Stimulated activated CD4-positive, alpha-beta T cell treated with anti-CD3 and anti-CD28 coated beads, Interleukin-12 subunit alpha, Interleukin-12 subunit beta, amount 100 ng/mL, for 48 hours (primary cell): Measurements from ENCODE around the gene ERGIC1.
"Not testable (repeated sequence)": the region's sequence is repeated elsewhere in the genome, so short reads cannot be mapped to it uniquely, and the experiment has no call there.

Experiments
- DNase-seq, 3 donors: peaks; one replicate each; pipeline ENCODE4 v3.0.0-alpha.2; 2020; ENCODE audit warnings: low read depth in 2 of 3, low spot score in 1 of 3

Gene ERGIC1

DNA sequence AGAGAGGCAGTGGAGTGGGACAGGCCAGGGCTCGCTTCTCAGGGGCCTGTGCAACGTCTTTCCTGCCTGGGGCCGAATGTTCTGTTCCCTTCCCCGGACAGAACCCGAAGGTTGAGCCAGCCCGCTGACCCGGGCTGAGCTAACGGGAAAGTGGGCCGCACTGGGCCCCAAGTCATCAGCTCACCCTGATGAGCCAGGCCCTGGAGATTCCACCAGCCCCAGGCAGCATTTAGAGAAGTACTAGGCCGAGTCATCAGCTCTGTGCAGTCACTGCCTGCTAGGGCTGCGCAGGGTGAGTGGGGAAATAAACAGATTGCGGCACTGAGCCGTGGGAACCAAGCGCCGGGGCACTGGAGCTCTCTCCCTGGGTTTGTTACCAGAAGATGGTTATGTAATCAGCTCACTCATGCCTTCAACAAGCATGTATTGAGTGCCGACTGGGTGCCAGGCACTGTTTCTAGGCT is 33.9 kb upstream of the ERGIC1 start:
- DNase-seq: no peak

DNA sequence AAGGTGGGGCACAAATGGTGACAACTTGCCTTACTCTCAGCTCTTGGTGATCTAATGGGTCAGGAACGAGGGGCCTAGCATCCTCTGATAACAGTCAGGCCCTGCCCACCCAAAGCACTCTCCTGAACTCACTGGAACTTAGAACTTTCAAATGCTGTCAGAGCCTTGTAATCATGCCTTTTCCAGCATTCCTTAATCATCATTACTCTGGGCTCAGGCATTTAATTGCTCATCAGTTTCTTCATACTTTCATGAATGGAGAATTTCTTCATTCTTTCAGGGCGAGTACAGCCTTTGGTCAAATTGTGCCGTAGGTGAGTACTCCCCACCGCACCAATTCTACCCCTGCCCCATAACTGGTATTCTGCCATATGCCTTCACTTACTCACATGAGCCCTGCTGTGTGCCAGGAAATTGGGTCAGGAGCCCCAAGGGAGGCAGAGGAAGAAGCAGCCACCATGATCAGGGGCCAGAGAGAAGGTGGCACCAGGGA is 32.8 kb upstream of the ERGIC1 start:
- no peak for DNase-seq

DNA sequence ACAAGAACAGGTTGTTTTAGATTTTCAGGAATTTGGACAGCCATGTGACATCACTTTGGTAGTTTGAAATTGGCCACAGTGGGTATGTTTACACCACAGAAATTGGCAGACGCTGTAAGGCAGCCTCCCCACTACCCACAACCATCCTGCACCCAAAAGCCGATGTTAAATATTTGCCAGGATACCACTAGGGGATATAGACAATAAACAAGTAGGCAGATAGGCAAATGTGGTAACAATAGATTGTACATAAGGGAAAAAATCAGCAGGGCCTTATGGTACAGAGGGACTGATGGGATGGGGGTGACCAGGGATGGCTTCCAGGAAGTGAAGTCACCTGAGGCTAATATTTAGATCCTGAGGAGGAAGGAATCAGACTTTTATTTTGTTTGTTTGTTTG is 31.9 kb upstream of the ERGIC1 start:
- DNase-seq: no peak

DNA sequence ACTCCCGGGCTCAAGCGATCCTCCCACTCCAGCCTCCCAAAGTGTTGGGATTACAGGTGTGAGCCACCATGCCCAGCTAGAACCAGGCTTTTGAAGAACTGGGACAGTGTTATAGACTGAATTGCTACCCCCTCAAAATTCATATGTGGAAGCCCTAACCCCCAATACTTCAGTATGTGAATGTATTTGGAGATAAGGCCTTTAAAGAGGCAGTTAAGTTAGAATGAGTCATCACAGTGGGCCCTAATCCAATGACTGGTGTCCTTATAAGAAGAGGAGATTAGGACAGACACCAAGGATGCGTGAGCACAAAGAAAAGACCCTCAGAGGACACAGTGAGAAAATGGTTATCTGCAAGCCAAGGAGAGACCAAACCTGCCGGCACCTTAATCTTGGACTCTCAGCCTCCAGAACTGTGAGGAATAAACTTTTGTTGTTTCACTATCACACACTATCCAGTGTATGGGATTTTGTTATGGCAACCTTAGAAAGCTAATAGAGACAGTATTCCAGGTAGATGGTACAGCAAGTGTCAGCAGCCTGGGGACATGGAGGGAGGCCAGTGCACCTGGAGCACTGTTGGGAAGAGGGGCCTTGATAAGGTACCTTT is 31.4 kb upstream of the ERGIC1 start:
- DNase-seq: no peak

DNA sequence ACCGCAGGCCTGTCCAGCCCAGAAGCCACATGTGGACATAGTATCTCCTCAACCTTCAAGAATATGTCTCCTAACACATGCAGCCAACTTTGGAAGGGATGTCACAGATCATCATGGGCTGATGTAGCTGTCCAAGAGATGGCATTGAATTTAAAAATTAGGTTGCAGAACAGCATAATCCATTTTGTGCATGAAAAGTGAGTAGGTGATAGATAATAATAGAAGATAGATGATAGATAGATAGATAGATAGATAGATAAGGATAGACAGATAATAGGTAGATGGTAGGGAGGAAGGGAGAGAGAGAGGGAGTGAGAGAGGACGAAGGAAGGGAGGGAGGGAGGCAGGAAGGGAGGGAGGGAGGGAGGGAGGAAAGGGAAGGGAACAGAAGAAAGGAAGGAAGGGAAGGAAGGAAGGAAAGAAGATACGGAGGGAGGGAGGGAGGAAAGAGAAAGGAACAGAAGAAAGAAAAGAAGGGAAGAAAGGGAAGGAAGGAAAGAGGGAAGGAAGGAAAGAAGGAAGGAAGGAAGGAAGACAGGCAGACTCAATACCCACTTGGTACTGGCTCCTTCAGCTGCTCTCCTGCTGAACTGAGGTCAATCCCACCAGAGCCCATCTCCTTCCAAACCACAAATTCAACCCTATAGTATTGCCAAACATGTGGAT is 28.9 kb upstream of the ERGIC1 start:
- DNase-seq: no peak

DNA sequence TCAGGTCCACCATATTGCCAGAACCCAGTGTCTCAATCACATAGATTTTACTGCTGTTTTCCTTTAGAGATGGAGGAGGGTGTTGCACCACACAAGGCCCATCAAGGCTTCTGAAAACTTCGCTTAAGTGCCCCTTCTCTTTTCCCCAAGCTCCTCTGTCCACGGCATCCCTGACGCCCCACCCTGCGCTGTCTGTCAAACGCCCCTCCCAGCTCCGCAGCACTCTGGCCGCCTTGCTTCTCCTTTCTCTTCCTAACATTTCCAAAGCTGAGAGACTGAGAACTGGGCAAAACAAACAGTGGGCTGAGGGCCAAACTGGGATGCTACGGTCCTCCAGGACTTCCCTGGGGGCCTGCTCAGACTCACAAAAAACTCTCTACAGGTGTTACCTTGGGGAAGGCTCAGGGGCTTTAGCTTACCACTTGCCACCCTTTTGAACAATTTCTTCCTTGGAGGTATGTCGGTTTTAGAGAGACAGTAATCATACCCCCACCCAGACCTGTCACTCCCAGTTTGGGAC is 28.3 kb upstream of the ERGIC1 start:
- no peak for DNase-seq

DNA sequence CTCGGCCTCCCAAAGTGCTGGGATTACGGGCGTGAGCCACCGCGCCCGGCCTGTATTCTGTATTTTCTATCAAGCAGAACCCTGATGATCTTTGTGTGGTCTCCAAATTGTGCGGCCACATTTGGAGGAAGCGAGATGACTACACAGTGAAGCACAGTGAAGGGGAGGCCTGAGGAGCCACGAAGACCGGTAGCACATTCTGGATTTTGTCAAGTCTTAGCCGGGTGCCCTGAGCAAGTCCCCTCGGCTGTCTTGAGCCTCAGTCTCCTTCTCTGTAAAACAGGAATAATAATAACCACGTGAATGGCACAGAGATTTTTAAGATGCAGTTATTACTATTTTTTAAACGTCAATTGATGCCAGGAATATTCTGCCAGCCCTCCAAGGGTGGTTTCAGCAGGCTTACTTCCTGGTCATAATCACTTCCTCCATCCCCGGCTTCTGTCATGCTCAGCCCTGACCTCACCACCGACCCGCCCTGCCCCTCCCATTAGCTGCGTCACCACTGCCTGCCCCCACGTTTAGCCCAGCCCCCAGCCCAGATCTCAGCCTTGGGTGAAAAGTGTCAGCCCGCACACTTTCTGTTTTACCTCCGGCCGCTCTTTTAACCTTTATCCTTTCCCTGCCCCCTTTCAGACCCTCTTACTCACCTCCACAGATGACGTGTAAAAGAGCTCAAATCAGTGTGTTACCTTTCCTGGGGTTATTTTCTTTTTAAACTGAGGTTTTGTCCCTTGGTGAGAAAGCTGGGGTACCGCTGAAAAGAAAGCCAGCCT is 27.0 kb upstream of the ERGIC1 start:
- DNase-seq: peak; percentile 88 to 93 (median 90)

DNA sequence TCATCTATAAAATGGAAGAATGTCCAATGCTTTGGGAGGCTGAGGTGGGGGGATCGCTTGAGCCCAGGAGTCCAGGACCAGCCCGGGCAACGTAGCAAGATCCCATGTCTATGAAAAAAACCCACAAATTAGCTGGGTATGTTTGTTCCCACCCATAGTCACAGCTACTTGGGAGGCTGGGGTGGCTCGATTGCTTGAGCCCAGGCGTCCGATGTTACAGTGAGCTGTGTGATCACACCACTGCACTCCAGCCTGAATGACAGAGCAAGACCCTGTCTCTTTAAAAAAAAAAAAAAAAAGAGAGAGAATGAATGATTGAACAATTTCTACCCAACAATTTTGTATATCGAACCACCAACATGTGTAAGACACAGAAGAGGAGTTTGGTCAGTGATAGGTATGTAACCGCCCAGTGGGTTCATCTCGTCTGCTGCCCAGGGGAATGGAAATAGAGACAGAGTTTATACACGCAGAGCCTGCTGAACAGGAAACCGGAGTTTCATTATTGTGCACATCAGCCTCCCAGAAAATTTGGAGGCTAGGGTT is 26.2 kb upstream of the ERGIC1 start:
- no peak for DNase-seq

DNA sequence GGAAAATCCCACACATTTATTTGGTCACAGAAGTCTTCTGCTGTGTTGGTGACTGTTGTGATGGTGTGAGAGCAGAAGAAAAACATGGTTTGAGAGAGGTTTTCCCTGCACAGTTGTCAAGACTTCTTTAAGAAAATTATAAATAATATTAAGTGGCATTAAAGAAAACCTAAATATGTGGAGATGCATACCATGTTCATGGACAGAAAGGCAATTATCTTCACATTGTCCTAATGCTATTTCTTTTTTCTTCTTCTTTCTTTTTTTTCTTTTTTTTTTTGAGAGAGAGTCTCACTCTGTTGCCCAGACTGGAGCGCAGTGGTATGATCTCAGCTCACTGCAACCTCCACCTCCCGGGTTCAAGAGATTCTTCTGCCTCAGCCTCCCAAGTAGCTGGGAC is 24.3 kb upstream of the ERGIC1 start:
- DNase-seq: no peak

DNA sequence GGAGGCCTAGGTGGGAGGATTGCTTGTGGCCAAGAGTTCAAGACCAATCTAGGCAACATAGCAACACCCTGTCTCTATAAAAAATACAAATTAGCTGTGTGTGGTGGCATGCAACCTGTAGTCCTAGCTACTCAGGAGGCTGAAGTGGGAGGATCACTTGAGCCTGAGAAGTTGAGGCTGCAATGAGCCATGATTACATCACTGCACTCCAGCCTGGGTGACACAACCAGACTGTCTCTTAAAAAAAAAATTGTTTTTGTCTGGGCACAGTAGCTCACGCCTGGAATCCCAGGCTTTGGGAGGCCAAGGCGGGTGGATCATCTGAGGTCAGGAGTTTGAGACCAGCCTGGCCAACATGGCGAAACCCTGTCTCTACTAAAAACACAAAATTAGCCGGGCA is 23.1 kb upstream of the ERGIC1 start:
- DNase-seq: not testable (repeated sequence)

DNA sequence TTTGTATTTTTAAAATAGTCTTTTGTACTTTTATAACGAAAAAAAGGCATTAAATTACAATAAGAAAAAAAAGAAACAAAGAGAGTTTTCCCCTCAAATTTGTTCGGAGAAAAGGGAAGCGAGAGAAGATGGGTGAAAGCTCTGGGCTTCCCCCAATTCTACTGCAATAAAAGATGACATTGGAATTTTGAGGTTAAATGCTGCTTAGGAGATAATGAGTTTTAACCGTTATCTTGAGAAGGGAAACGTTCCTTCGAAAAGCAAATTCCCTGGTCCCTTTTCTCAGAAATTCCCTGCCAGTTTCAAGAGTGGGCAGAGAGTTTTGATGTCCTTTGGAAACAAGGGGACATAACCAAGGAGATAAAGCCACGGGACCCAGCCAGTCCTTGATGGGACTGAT is 18.4 kb upstream of the ERGIC1 start:
- no peak for DNase-seq

DNA sequence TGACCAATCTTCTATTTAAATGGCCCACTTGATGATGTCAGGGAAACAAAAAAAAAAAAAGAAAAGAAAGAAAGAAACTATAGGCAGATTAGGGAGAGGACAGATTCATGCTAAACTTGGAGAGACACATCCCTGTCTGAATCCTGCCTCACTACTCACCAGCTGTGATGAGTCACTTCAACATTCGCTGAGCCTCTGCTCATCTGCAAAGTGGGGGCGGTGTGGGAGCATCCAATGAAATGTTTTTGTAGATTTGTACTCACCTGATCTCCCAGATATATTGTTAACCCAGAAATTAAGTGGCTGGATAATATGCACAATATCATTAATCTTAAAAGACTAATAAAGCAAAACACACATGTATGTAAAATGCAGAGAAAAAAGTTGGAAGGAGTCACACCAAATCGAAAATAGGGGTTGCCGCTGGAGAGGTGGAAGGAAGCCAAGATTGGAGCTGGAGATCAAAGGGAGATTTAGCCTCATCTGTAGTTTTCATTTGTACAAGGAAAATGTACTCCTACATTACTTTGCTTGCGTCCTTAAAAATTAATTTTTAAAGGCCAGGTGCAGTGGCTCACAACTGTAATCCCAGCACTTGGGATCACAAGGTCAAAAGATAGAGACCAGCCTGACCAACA is 17.0 kb upstream of the ERGIC1 start:
- no peak for DNase-seq

DNA sequence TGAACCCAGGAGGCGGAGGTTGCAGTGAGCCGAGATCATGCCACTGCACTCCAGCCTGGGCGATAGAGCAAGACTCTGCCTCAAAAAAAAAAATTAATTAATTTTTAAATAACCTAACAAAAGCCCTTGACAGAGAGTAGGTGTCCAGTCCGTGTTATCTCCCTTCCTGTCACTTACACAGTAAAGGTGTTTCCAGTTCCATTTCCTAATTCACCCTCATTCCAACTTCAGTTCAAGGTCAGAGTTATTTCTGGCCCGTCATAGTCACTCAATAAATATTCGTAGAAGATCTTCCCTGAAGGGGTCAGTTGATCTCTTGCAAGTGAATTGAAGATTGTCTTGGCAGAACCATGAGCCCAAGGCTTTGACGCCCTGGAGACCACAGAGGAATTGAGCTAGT is 16.4 kb upstream of the ERGIC1 start:
- no peak for DNase-seq

DNA sequence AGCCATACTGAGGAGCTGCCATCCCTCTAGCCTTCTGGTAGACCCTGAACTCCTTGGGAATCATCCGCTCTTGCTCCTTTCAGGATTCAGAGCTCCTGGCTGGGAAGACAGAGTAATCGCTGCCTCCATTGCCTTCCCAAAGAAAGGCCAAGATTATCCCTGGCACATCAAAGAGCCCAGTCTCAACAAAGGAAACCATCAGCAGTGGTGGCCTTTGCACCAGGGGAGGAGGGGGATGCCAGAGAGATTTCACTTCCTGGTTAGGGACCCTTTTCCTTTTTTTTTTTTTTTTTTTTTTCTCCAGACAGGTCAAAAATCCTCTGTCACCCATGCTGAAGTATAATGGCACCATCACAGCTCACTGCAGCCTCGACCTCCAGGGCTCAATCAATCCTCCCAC is 16.0 kb upstream of the ERGIC1 start:
- DNase-seq: no peak

DNA sequence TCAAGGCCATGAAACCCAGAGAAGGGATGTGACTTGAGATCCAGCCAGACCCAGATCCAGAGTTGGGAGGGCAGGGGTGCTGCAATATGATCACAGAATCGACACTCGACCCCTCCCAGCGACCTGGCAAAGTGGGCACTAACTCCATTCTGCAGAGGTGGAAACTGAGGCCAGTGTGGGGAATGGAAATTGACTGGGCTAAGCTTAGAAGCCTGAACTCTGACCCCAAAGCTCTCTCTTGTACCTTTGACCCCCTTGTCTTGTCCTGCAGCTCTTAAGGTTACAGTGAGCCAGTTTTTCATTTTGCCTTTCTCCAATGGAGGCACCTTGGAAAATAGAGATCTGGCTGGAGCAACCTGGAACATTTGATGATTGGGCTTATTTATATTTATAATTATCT is 14.5 kb upstream of the ERGIC1 start:
- no peak for DNase-seq

DNA sequence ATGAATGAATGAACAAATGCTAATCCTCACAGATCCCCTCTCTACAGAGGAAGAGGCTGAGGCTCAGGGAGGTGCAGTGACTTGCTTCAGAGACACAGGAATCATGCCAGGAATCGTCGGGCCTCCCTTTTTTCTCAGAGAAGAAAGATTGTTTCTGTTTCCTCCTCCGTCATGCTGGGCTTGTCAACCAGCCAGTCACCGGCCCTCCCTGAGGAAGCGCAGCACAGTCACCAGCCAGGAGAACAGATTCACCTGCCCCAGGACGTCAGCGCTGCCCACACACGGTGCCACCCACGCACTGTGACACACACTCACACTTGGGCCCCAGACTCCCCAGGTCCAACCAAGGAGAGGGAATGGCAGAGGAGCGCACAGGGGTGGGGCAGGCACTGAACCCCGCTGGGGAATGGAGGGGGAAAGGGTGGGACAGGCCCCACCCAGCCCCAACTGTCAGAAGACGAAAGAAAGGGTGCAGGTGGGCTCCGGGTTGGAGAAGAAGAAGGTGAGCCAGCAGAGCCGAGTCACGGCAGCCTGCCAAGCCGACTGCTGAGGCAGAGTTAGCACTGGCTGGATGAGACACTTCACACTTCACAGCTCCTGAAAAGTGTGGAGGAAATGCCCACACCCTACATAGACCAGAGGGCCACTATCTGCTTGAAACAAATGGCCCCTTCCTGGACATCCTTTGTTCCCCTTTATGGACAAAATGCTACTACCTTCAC is 13.8 kb upstream of the ERGIC1 start:
- peak in 2 of 3 donors; percentile 29 to 41 for DNase-seq

DNA sequence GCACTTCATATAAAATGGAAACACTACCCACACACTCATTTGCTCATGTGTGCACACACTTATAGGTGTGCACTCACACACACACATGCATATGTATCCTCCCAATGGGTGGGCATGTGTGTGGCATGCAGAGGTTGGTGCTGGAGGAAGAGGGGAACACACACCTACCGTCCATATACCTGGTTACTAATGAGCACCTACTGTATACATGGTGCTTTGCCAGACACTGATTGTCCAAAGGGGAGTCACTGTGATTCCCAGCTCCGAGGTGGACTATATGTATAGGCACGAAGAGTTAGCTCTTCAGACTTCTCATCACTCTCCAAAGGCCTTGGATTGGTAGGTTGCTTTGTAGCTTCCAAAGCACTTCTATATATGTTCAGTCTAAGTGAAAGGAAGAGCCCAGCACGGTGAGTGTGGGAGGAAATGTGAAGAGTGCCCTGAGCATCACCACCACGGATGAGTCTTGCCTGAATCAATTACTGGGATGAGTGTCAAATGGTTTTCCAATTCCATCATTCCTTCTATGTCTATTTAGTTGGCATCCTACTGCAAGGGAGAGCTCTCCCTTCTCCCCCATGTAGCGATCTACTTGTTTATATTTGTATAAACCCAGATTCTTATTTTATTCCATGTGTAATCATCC is 12.6 kb upstream of the ERGIC1 start:
- no peak for DNase-seq

DNA sequence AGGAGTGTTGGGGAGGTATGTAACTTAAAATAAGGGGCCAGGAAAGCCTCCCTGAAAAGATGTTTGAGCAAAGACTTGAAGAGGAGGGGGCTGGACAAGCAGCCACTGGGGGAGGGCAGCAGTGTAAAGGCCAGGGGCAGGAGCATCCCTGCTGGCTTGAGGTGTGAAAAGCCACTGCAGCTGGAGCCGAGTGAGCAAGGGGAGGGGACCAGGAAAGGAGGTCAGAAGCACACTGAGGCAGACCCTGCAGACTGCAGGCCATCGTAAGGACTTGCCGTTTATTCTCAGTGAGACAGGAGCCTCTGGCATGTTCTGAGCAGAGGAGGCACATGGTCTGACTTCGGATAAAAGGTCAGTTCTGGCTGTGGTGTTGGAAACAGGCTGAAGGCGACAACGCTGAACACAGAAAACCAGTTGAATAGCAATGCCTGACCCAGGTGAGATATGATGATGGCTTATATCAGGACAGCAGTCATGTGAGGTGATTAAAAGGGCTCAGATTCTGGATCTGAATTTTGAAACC is 10.2 kb upstream of the ERGIC1 start:
- no peak for DNase-seq

DNA sequence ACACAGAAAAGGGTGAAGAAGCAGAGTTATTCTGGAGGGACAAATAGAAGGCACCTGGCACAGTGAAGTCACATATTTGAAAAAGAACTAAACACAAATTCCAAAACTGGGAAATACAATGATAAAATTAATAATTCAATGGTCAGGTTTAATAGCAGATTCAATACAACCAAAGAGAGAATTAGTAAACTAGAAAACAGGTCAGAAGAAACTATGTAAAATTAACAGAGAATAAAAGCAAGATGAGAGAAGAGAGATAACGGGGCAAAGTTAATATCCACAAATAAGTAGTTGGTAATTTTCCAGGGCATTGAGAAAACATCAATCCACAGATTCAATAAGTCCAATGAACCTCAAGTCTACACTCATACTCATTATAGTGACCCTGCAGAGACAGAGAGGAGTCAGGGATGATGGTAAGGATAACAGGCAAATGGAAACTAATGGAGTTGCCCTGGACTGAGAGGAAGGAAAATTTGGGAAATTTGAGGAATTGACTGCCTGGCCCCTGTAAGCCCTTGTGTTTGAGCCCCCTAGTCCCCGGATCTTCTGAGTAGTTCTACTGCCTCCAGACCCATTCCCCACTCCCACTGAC is 8.3 kb upstream of the ERGIC1 start:
- no peak for DNase-seq
